Osteoblast (primary cell): ENCODE measurements around the gene ZSCAN10. TPM values are rescaled to one million over a fixed set of nuclear protein-coding genes. Genes with fewer than 3 reads are reported as not detected.

Experiments used
- DNase-seq: peaks from one replicate; pipeline ENCODE4 v3.0.0; 2011; ENCODE audit warnings: low spot score, mixed read lengths; ENCODE audit not compliant: insufficient read length; ENCODE audit errors: missing footprints
- H2AFZ ChIP-seq: 2 replicates; pipeline ENCODE4 v1.6.0; 2011; ENCODE audit warnings: mild to moderate bottlenecking, low read length
- H3K27ac ChIP-seq: 2 replicates; pipeline ENCODE4 v1.5.1; 2011; ENCODE audit warnings: mild to moderate bottlenecking, low read depth, low read length, moderate library complexity
- H3K27me3 ChIP-seq: 2 replicates; pipeline ENCODE4 v1.6.0; 2012; ENCODE audit warnings: mild to moderate bottlenecking, control low read depth, inconsistent platforms, low read length, moderate library complexity; ENCODE audit not compliant: insufficient read depth
- H3K36me3 ChIP-seq: 2 replicates; pipeline ENCODE4 v1.5.1; 2011; ENCODE audit warnings: mild to moderate bottlenecking, low read length, control low read depth, moderate library complexity; ENCODE audit not compliant: insufficient read depth
- H3K4me1 ChIP-seq: 2 replicates; pipeline ENCODE4 v1.5.1; 2011; ENCODE audit warnings: mild to moderate bottlenecking, low read length, control low read depth, moderate library complexity; ENCODE audit not compliant: insufficient read depth
- H3K4me2 ChIP-seq: 2 replicates; pipeline ENCODE4 v1.6.0; 2011; ENCODE audit warnings: mild to moderate bottlenecking, low read length; ENCODE audit not compliant: insufficient read depth
- H3K4me3 ChIP-seq: fragments of 200-600 bp; sonication (generic); 3 replicates; pipeline ENCODE4 v1.5.1; 2012; ENCODE audit warnings: mild to moderate bottlenecking, low read length, inconsistent platforms; ENCODE audit not compliant: insufficient read depth
- H3K79me2 ChIP-seq: 2 replicates; pipeline ENCODE4 v1.6.0; 2012; ENCODE audit warnings: mild to moderate bottlenecking, low read length, control low read depth, inconsistent platforms; ENCODE audit not compliant: insufficient read depth
- H3K9me3 ChIP-seq: 2 replicates; pipeline ENCODE4 v1.5.1; 2011; ENCODE audit warnings: low read depth, low read length, control low read depth
- H4K20me1 ChIP-seq: 2 replicates; pipeline ENCODE4 v1.6.0; 2012; ENCODE audit warnings: mild to moderate bottlenecking, low read length, control low read depth; ENCODE audit not compliant: insufficient read depth
- CTCF ChIP-seq: IDR thresholded peaks from 2 replicates; pipeline ENCODE4 v1.5.1; 2011; ENCODE audit warnings: mild to moderate bottlenecking, low read depth, low read length, moderate library complexity; ENCODE audit errors: extremely low read depth
- total RNA-seq: library from RNA; depleted of rRNA; stranded (reverse); fragments of >200 nt; gene quantifications from 2 replicates; pipeline ENCODE4 v1.2.3, GENCODE V29; 2012

The ZSCAN10 gene
- total RNA-seq, 1 donor: not detected

- Histone ChIP-seq H4K20me1 (no peaks in the 10 kb centered on the region), H3K27ac (no peak overlapping the region), H3K79me2 (no peaks in the 10 kb centered on the region), H3K27me3 (peaks cover 42% of the 10 kb centered on the region), H3K4me3 (no peak overlapping the region), H3K9me3 (no peaks in the 10 kb centered on the region), H3K4me1 (no peaks in the 10 kb centered on the region), H3K4me2 (no peak overlapping the region), H3K36me3 (no peaks in the 10 kb centered on the region), H2AFZ (no peak overlapping the region)
- no peak for DNase-seq
- no peak for TF ChIP-seq CTCF
These were observed 47.6 kb downstream of the ZSCAN10 start for GRCh38 chr16:3051494-3051893.

- no peak for DNase-seq
- Histone ChIP-seq H3K4me2 (no peak overlapping the region), H2AFZ (no peak overlapping the region), H3K27ac (no peak overlapping the region), H3K4me1 (no peaks in the 10 kb centered on the region), H3K36me3 (no peaks in the 10 kb centered on the region), H3K9me3 (no peaks in the 10 kb centered on the region), H3K79me2 (no peaks in the 10 kb centered on the region), H4K20me1 (no peaks in the 10 kb centered on the region), H3K4me3 (no peak overlapping the region), H3K27me3 (peaks cover 46% of the 10 kb centered on the region)
- TF ChIP-seq CTCF: no peak
These were observed 48.1 kb downstream of the ZSCAN10 start for GRCh38 chr16:3051009-3051408.

GRCh38 chr16:3050487-3050886 lies 48.6 kb downstream of the ZSCAN10 start:
- Histone ChIP-seq H3K36me3 (no peaks in the 10 kb centered on the region), H3K27me3 (peaks cover 50% of the 10 kb centered on the region), H3K9me3 (no peaks in the 10 kb centered on the region), H3K4me1 (no peaks in the 10 kb centered on the region), H3K4me2 (no peak overlapping the region), H3K27ac (no peak overlapping the region), H3K4me3 (no peak overlapping the region), H4K20me1 (no peaks in the 10 kb centered on the region), H2AFZ (no peak overlapping the region), H3K79me2 (no peaks in the 10 kb centered on the region)
- TF ChIP-seq CTCF: no peak
- no peak for DNase-seq

- no peak overlapping the region for H3K4me2 ChIP-seq
- H3K36me3 ChIP-seq: no peaks in the 10 kb centered on the region
- DNase-seq: peak; percentile 69
- no peaks in the 10 kb centered on the region for H3K9me3 ChIP-seq
- H3K4me1 ChIP-seq: no peaks in the 10 kb centered on the region
- no peak overlapping the region for H3K4me3 ChIP-seq
- peaks cover 54% of the 10 kb centered on the region for H3K27me3 ChIP-seq
- no peak overlapping the region for H3K27ac ChIP-seq
- no peak for TF ChIP-seq CTCF
- no peaks in the 10 kb centered on the region for H4K20me1 ChIP-seq
- no peak overlapping the region for H2AFZ ChIP-seq
- H3K79me2 ChIP-seq: no peaks in the 10 kb centered on the region
These were observed 49.1 kb downstream of the ZSCAN10 start for GRCh38 chr16:3049921-3050481.
